ENCODE measurements around the gene PTPN18. TPM values are rescaled to one million over a fixed set of nuclear protein-coding genes. Genes with fewer than 3 reads are reported as not detected.

The PTPN18 gene
- total and polyA plus RNA-seq, 2 donors (not counting 1 experiment from before 2014, with no cell fraction given) = 91.0 to 102 TPM

- Mint-ChIP-seq H3K27ac (peak overlapping the region; percentile 61), H3K27me3 (no peaks in the 10 kb centered on the region), H3K4me3 (peak overlapping the region; percentile 14), H3K4me1 (peaks cover 49% of the 10 kb centered on the region), H3K9me3 (ENCODE audit: insufficient read depth) (no peaks in the 10 kb centered on the region)
- TF ChIP-seq CTCF (IDR thresholded peaks at IDR 0.05) (no peak), EZH2 (IDR thresholded peaks at IDR 0.05; ENCODE audit: borderline replicate concordance, insufficient read depth, low read depth, low read length, poor library complexity, severe bottlenecking) (no peak)
- H3K36me3 ChIP-seq (replicated peaks in 1 of 2; ENCODE audit: control extremely low read depth in 1 of 2, control insufficient read depth in 1 of 2, extremely low read depth in 1 of 2, insufficient read depth in 2 of 2, low read length in 1 of 2) = peaks cover 0 to 44% of the 10 kb centered on the region in 2 experiments
- H3K79me2 ChIP-seq (ENCODE audit: control insufficient read depth, insufficient read depth, low read length) = peaks cover 29% of the 10 kb centered on the region
- ATAC-seq (ENCODE audit: low read depth) (no peak), DNase-seq (no peak)
- 100% methylated on average over 2 of the region's 4 CpGs for WGBS (ENCODE audit: insufficient coverage)
- H3K27me3 ChIP-seq (replicated peaks in 1 of 4; ENCODE audit: control extremely low read depth in 1 of 4, control insufficient read depth in 3 of 4, insufficient read depth in 4 of 4, low read length in 3 of 4) = no peaks in the 10 kb centered on the region
- intact Hi-C loops (cut with micrococcal nuclease) = loop anchor here (10.0 kb wide), 2 partner anchors 758 to 1148 kb away; partner anchors contain the start of genes MZT2A and PLEKHB2
- H3K27ac ChIP-seq (ENCODE audit: low read length in 2 of 2) = no peak overlapping the region
- H3K9ac ChIP-seq (ENCODE audit: low read length) = no peak overlapping the region
- H3K4me3 ChIP-seq (ENCODE audit: control extremely low read depth in 1 of 5, extremely low read depth in 1 of 5, insufficient read depth in 1 of 5, low read depth in 2 of 5, low read length in 4 of 5) = no peak overlapping the region
- peaks cover 32% of the 10 kb centered on the region for H4K20me1 ChIP-seq (ENCODE audit: control insufficient read depth, insufficient read depth, low read length, poor library complexity, severe bottlenecking)
- H3K9me3 ChIP-seq (ENCODE audit: control extremely low read depth in 1 of 3, control insufficient read depth in 2 of 3, insufficient read depth in 1 of 3, low read length in 2 of 3) = no peaks in the 10 kb centered on the region
- H3K4me2 ChIP-seq (replicated peaks; ENCODE audit: low read depth, low read length, poor library complexity, severe bottlenecking) = no peak overlapping the region
- peaks cover 6 to 25% of the 10 kb centered on the region in 2 donors for H3K4me1 ChIP-seq (ENCODE audit: control insufficient read depth in 2 of 2, insufficient read depth in 2 of 2, low read length in 2 of 2)
- POLR2A ChIA-PET = no interaction called here
- H2AFZ ChIP-seq (ENCODE audit: insufficient read depth, low read depth, low read length, poor library complexity, severe bottlenecking) = no peak overlapping the region
- CTCF ChIA-PET = interaction anchor here (1.5 kb wide), 1 partner anchor 9 kb away, joined by 4 read pairs; the partner anchor contains the start of gene PTPN18
Measured at GRCh38 chr2:130346741-130347066, 9.2 kb upstream of the PTPN18 start.

GRCh38 chr2:130347220-130347925, 8.5 kb upstream of the PTPN18 start:
- Mint-ChIP-seq H3K27ac (peak overlapping the region; percentile 28), H3K4me3 (peak overlapping the region; percentile 7), H3K4me1 (peaks cover 52% of the 10 kb centered on the region), H3K9me3 (ENCODE audit: insufficient read depth) (no peaks in the 10 kb centered on the region), H3K27me3 (no peaks in the 10 kb centered on the region)
- Histone ChIP-seq H4K20me1 (ENCODE audit: control insufficient read depth, insufficient read depth, low read length, poor library complexity, severe bottlenecking) (peaks cover 32% of the 10 kb centered on the region), H3K27me3 (replicated peaks in 1 of 4; ENCODE audit: control extremely low read depth in 1 of 4, control insufficient read depth in 3 of 4, insufficient read depth in 4 of 4, low read length in 3 of 4) (no peaks in the 10 kb centered on the region), H3K4me3 (ENCODE audit: control extremely low read depth in 1 of 5, extremely low read depth in 1 of 5, insufficient read depth in 1 of 5, low read depth in 2 of 5, low read length in 4 of 5) (no peak overlapping the region), H3K4me2 (replicated peaks; ENCODE audit: low read depth, low read length, poor library complexity, severe bottlenecking) (no peak overlapping the region), H3K27ac (ENCODE audit: low read length in 2 of 2) (no peak overlapping the region), H3K9me3 (ENCODE audit: control extremely low read depth in 1 of 3, control insufficient read depth in 2 of 3, insufficient read depth in 1 of 3, low read length in 2 of 3) (no peaks in the 10 kb centered on the region), H3K4me1 (ENCODE audit: control insufficient read depth in 2 of 2, insufficient read depth in 2 of 2, low read length in 2 of 2) (peaks cover 9 to 31% of the 10 kb centered on the region in 2 donors), H3K36me3 (replicated peaks in 1 of 2; ENCODE audit: control extremely low read depth in 1 of 2, control insufficient read depth in 1 of 2, extremely low read depth in 1 of 2, insufficient read depth in 2 of 2, low read length in 1 of 2) (peaks cover 0 to 44% of the 10 kb centered on the region in 2 experiments), H3K79me2 (ENCODE audit: control insufficient read depth, insufficient read depth, low read length) (peaks cover 29% of the 10 kb centered on the region), H2AFZ (ENCODE audit: insufficient read depth, low read depth, low read length, poor library complexity, severe bottlenecking) (no peak overlapping the region), H3K9ac (ENCODE audit: low read length) (no peak overlapping the region)
- WGBS (ENCODE audit: insufficient coverage) = 82% methylated on average over 2 of the region's 7 CpGs
- ChIA-PET POLR2A (no interaction called here), CTCF (interaction anchor here (1.1 to 1.5 kb wide), 2 partner anchors 8 to 29 kb away, joined by 4 to 5 read pairs; partner anchors contain the start of gene PTPN18)
- intact Hi-C loops (cut with micrococcal nuclease) = loop anchor here (10.0 kb wide), 2 partner anchors 757 to 1147 kb away; partner anchors contain the start of genes MZT2A and PLEKHB2
- TF ChIP-seq CTCF (IDR thresholded peaks at IDR 0.05) = no peak
- TF ChIP-seq EZH2 (IDR thresholded peaks at IDR 0.05; ENCODE audit: borderline replicate concordance, insufficient read depth, low read depth, low read length, poor library complexity, severe bottlenecking) = no peak
- ATAC-seq (ENCODE audit: low read depth) (no peak), DNase-seq (no peak)
